Mesothelial cell of epicardium (in vitro differentiated cells): ENCODE measurements around the gene LELP1. TPM values are rescaled to one million over a fixed set of nuclear protein-coding genes. Genes with fewer than 3 reads are reported as not detected.

ENCODE experiments used
- DNase-seq, 2 experiments: peaks; one replicate each; pipeline ENCODE4 v3.0.0; 2021; ENCODE audit warnings: low spot score in 2 of 2; ENCODE audit not compliant: unreplicated experiment in 2 of 2
- H3K27ac Mint-ChIP-seq: 2 replicates; pipeline ENCODE4 v1.8.0; 2021; ENCODE audit warnings: mixed read lengths
- H3K27me3 Mint-ChIP-seq: 2 replicates; pipeline ENCODE4 v1.8.0; 2021; ENCODE audit warnings: low read depth, mixed read lengths
- H3K36me3 Mint-ChIP-seq: 2 replicates; pipeline ENCODE4 v1.8.0; 2021; ENCODE audit warnings: mixed read lengths
- H3K4me1 Mint-ChIP-seq: 2 replicates; pipeline ENCODE4 v1.8.0; 2021; ENCODE audit warnings: mixed read lengths
- H3K4me3 Mint-ChIP-seq: 2 replicates; pipeline ENCODE4 v1.8.0; 2021; ENCODE audit warnings: mild to moderate bottlenecking, moderate library complexity, mixed read lengths
- H3K9me3 Mint-ChIP-seq: 2 replicates; pipeline ENCODE4 v1.8.0; 2021; ENCODE audit warnings: mixed read lengths
- CTCF ChIP-seq: fragments of 200-600 bp; sonication (generic); IDR thresholded peaks from one replicate; pipeline ENCODE4 v1.5.0; 2021; ENCODE audit warnings: antibody characterized with exemption; ENCODE audit not compliant: unreplicated experiment
- total RNA-seq: library from RNA; stranded (reverse); gene quantifications from 3 replicates; pipeline ENCODE4 v1.2.1, GENCODE V29; 2021

LELP1 gene
- total RNA-seq, 1 donor from 2014 or later = not detected

- Mint-ChIP-seq H3K27me3 (peaks cover 33% of the 10 kb centered on the region), H3K9me3 (no peaks in the 10 kb centered on the region), H3K4me3 (no peak overlapping the region), H3K27ac (no peak overlapping the region), H3K36me3 (no peaks in the 10 kb centered on the region), H3K4me1 (no peaks in the 10 kb centered on the region)
- DNase-seq = peak in 1 of 2 experiments; percentile 10
- TF ChIP-seq CTCF = peak; percentile 11
Observed at GRCh38 chr1:153238527-153238926, 35.3 kb downstream of the LELP1 start.

- Mint-ChIP-seq H3K4me1 (no peaks in the 10 kb centered on the region), H3K27ac (no peak overlapping the region), H3K9me3 (peaks cover 6% of the 10 kb centered on the region), H3K4me3 (no peak overlapping the region), H3K27me3 (peaks cover 35% of the 10 kb centered on the region), H3K36me3 (no peaks in the 10 kb centered on the region)
- DNase-seq = peak in 1 of 2 experiments; percentile 1
- TF ChIP-seq CTCF = no peak
Observed at GRCh38 chr1:153242160-153242559, 38.9 kb downstream of the LELP1 start.

- Mint-ChIP-seq H3K36me3 (no peaks in the 10 kb centered on the region), H3K27me3 (peaks cover 43% of the 10 kb centered on the region), H3K4me1 (no peaks in the 10 kb centered on the region), H3K4me3 (no peak overlapping the region), H3K27ac (no peak overlapping the region), H3K9me3 (peaks cover 6% of the 10 kb centered on the region)
- no peak for TF ChIP-seq CTCF
- no peak for DNase-seq
Observed at GRCh38 chr1:153245466-153245865, 42.2 kb downstream of the LELP1 start.

- H3K36me3 Mint-ChIP-seq = no peaks in the 10 kb centered on the region
- no peaks in the 10 kb centered on the region for H3K4me1 Mint-ChIP-seq
Observed at GRCh38 chr1:153246018-153246417, 42.8 kb downstream of the LELP1 start.

GRCh38 chr1:153246825-153247224 lies 43.6 kb downstream of the LELP1 start:
- DNase-seq = no peak
- no peak overlapping the region for H3K27ac Mint-ChIP-seq
- peaks cover 6% of the 10 kb centered on the region for H3K9me3 Mint-ChIP-seq
- no peak for TF ChIP-seq CTCF
- no peaks in the 10 kb centered on the region for H3K4me1 Mint-ChIP-seq
- H3K36me3 Mint-ChIP-seq = no peaks in the 10 kb centered on the region
- no peak overlapping the region for H3K4me3 Mint-ChIP-seq
- peaks cover 50% of the 10 kb centered on the region for H3K27me3 Mint-ChIP-seq

More at GRCh38 chr1:153246018-153246417, 42.8 kb downstream of the LELP1 start:
- no peak for TF ChIP-seq CTCF
- no peak overlapping the region for H3K4me3 Mint-ChIP-seq
- peaks cover 6% of the 10 kb centered on the region for H3K9me3 Mint-ChIP-seq
- no peak overlapping the region for H3K27ac Mint-ChIP-seq
- no peak for DNase-seq
- H3K27me3 Mint-ChIP-seq = peaks cover 44% of the 10 kb centered on the region
